IPS-NIHi11 (cell line): ENCODE results near the gene SCRN2.

Experiments
- DNase-seq: peaks from one replicate; pipeline ENCODE4 v3.0.0; 2012; ENCODE audit warnings: mixed read lengths, low spot score

Gene SCRN2

GRCh38 chr17:47846716-47847340 lies 5.8 kb upstream of the SCRN2 start:
- DNase-seq: no peak

GRCh38 chr17:47845716-47846075 lies 4.6 kb upstream of the SCRN2 start:
- no peak for DNase-seq

- no peak for DNase-seq
Observed at GRCh38 chr17:47844814-47845715, 4.0 kb upstream of the SCRN2 start.

- DNase-seq: no peak
Observed at GRCh38 chr17:47844227-47844626, 3.2 kb upstream of the SCRN2 start.

GRCh38 chr17:47843391-47843730 lies 2.3 kb upstream of the SCRN2 start:
- no peak for DNase-seq

- DNase-seq: no peak
Observed at GRCh38 chr17:47841488-47842291, 617 bp upstream of the SCRN2 start.

- DNase-seq: no peak
Observed at GRCh38 chr17:47840001-47840741, 902 bp downstream of the SCRN2 start.

- DNase-seq: no peak
Observed at GRCh38 chr17:47839071-47839470, 2.0 kb downstream of the SCRN2 start.

- DNase-seq: no peak
Observed at GRCh38 chr17:47838636-47839035, 2.4 kb downstream of the SCRN2 start.

GRCh38 chr17:47837401-47838039 lies 3.6 kb downstream of the SCRN2 start:
- DNase-seq: no peak

GRCh38 chr17:47836601-47837000 lies 4.5 kb downstream of the SCRN2 start:
- no peak for DNase-seq

GRCh38 chr17:47834756-47835155 lies 6.3 kb downstream of the SCRN2 start:
- DNase-seq: no peak

GRCh38 chr17:47831934-47832327 lies 9.1 kb downstream of the SCRN2 start:
- DNase-seq: no peak

- DNase-seq: peak; percentile 99
Observed at GRCh38 chr17:47831003-47831933, 9.8 kb downstream of the SCRN2 start, which contains the start of the genes LRRC46 and MRPL10. Gene LRRC46 (plus strand): TSS chr17:47831670. CDS start chr17:47831990, 320 bp downstream. Gene MRPL10 (minus strand): TSS chr17:47831541. CDS start chr17:47831511, 30 bp downstream.

- DNase-seq: no peak
Observed at GRCh38 chr17:47830396-47831002, 10.6 kb downstream of the SCRN2 start.

GRCh38 chr17:47829870-47830269 lies 11.2 kb downstream of the SCRN2 start:
- no peak for DNase-seq

GRCh38 chr17:47823519-47823918 lies 17.6 kb downstream of the SCRN2 start:
- DNase-seq: no peak

GRCh38 chr17:47822785-47823184 lies 18.3 kb downstream of the SCRN2 start:
- DNase-seq: no peak

- DNase-seq: peak; percentile 91
Observed at GRCh38 chr17:47821424-47822391, 19.4 kb downstream of the SCRN2 start, which contains the start of gene OSBPL7. Gene OSBPL7 (minus strand): TSS chr17:47821794. CDS start chr17:47820278, 1,516 bp downstream.
